Posterior cingulate gyrus (tissue), 11 donors: ENCODE results near the gene HCFC1R1.

Source experiments
- DNase-seq, 10 donors: peaks; one replicate each; pipeline versions ENCODE4 v3.0.0 to v3.0.0-alpha.2; 2020 to 2021; ENCODE audit warnings: mixed read lengths in 3 of 10
- intact Hi-C: fragments of 100-400 bp; cut with DNase I; formaldehyde crosslinking; loops from one replicate; pipeline ENCODE4 v1.15.1; 2023

Gene HCFC1R1

DNA sequence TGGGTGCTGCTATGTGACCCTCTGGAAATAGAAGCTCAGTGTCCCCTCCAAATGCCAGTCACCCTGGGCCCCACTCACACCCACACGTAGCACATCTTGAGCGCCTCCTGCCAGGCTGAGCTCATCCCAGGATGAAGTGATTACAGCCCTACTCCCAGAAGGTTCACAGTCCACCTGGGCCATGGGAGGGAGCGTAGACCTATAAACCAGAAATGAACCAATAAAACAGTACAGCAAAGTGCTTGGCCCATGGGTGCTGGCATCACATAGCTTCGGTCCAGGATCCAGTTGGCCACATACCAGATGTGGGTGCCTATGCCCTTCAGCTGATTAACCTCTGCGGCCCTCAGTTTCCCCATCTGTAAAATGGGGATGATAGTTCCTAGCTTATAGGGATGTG lies 15.2 kb upstream of the HCFC1R1 start:
- no peak for DNase-seq
- intact Hi-C loops = no loop called here

DNA sequence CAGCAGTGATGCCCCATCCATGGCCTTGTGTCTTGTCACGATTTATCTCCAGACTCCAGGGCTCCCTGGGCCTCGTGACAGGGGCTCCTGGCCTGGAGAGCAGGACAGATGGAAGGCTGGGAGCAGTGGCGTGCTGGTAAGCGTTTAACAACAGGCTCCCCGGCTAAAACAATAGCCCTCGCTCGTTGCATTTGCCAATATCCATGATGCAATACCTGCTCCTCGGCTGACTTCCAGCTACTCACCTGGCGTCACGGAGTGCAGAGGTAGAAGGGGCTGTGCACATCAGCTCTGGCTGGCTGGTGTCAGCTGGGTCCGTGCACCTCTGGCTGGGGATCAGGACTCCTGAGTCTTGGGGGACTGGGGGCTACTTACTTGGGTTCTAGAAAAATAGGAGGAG lies 14.5 kb upstream of the HCFC1R1 start:
- intact Hi-C loops = no loop called here
- no peak for DNase-seq

DNA sequence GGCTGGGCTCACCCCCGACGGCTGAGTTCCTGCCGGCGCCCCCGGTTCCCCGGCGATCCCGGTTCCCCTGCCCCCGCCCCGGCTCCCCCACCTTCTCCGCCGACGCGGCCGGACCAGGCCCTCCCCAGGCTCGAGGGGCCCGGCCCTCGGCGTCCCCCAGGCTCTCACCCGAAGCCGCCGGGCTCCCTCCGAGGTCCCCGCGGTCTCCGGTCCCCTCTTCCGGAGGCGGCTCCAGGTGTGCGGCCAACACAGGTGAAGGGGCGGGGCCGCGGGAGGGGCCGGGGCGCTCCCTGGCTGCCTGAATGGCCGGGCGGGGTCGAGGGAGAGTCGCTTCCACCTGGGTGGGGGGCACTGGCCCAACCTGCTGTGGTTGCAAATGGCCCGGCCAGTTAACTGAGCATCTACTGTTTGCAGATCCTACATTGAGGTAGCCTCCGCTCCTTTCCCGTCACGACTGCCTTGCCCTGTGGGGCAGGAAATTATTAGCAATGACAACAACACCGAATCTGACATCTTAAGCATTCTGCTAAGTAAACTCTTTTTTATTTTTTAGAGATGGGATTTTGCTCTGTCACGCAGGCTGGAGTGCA lies 13.1 kb upstream of the HCFC1R1 start, which contains the start of gene BICDL2:
TSS of gene BICDL2 (minus strand) at position 219 of the 590 bp plus-strand sequence. CDS start 1,448 bp downstream, outside the sequence.
- intact Hi-C loops = no loop called here
- no peak for DNase-seq

DNA sequence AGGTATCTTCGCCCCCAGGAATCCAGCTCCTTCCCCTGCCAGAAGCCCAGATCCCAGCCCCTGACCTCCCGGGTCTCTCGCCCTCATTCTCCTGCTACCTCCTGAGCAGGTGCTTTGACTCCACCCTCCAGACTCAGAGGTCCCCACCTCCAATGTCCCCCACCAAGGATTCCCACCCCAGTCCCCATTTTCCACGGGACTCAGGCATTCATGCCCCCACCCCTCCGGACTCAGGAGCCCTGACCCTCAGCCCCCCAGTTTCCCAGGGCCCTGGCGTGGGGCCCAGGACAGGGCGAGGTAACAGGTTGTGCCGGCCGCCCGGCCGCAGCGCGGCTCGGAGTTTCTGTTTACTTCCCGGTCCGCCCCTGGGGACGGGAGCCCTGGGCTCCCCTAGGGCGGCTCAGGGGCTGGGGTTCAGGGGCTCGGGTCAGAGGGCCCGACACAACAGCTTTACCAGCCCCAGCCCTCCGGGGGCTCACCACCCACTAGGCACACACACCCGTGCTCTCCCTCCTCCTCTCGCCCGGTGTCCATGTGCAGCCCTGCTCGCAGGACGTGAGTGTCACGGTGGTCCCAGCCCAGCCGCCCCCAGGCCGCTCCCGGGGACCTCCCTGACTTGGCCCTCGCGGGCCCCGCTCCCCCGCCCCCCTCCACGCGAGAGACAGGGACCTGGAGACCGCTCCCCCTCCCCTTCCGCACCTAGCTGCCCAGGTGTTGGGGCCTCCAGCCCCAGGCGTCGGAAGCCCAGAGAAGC lies 12.4 kb upstream of the HCFC1R1 start:
- DNase-seq = no peak
- intact Hi-C loops = no loop called here

DNA sequence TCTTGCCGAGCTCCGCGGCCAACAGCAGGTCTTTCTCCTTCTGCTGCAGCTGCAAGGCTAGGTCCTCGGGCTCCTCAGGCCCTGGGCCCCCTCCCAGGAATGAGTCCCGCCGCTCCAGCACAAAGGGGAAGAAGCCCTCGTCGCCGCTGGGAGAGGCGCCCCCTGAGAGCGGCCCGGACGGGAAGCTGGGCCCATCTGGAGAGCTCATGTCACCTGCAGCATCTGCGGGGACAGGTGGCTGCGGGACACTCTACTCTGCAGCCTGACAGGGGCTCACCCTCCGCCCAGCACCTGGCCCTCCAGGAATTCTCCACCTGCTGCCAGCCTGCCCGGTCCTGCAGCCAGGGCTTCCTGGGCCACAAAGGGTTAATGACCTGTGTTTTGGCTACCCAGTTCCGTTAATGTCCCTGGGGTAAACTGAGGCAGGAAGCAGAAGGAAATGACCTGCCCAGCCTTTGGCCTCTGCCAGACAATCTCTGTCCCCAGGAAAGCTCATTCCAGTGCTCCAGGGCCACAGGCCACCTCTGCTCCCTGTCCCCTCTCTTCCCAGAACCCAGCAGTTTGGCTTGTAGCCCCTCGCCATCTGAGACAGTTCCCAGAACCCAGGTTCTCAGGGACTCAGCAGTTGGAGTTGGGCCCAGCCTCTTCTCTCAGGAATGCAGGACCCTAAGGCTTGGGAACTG lies 11.7 kb upstream of the HCFC1R1 start:
- intact Hi-C loops = no loop called here
- DNase-seq = no peak

DNA sequence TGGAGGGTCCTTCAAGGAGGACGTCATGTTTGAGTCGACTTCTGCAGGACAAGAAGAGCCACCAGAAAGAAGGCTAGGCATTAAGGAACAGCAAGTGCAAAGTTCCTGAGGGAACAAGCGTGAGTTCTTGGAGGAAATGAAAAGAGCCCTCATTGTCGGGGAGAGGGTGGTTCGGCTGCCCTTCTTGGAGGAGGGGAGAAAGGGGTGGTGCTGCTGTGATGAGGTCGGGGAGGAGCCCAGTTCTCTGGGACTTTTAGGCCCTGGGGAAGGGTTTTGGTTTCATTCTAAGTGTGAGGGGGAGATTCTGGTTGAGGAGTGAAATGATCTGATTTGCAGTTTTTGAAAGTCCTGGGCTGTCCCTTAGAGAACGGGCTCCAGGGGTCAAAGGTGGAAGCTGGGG lies 8.9 kb upstream of the HCFC1R1 start:
- DNase-seq = no peak
- intact Hi-C loops = no loop called here

DNA sequence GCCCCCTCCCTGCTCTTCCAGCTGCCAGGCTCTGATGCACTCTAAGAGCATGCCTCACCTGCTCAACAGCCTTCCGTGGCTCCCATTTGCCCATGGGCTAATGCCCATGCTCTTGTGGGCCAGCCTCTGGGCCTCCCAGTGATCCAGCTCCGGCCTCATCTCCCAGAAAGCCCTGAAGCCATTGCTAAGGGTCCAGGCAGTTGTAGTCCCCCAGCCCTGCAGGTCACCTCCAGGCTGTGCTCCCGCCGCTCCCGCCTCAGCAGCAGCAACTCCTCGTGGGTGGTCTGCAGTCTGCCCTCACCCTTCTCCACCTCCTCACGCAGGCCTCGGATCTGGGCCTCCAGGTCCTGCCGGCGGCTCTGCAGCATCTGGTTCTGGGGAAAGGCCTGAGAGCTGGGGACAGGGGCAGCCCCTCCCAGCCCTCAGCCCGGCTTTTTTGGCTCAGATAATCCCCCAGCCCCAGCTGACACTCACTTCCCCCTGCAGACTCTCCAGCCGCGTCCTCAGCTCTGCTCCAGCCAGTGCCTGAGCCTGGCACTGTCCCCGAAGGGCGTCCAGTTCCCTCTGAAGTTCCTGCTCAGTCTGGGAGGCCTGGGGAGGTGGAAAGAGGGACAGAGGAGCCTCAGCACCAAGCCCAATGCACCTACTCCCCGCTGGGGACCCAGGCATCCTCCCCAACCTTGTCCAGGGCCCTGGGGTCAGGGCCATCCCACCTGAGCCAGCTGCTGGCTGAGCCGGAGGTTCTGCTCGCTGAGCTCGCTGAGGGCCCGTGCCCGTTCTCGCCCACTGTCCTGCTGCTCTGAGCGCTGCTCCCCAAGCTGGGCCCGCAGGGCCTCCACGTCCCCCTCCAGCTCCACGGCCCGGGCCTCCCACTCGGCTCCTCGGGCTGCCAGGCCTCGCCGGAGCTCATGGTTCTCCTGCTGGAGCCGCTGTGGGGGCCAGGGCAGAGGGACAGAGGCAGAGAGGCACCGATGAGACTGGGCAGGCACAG lies 6.8 kb upstream of the HCFC1R1 start:
- no peak for DNase-seq
- intact Hi-C loops = no loop called here

DNA sequence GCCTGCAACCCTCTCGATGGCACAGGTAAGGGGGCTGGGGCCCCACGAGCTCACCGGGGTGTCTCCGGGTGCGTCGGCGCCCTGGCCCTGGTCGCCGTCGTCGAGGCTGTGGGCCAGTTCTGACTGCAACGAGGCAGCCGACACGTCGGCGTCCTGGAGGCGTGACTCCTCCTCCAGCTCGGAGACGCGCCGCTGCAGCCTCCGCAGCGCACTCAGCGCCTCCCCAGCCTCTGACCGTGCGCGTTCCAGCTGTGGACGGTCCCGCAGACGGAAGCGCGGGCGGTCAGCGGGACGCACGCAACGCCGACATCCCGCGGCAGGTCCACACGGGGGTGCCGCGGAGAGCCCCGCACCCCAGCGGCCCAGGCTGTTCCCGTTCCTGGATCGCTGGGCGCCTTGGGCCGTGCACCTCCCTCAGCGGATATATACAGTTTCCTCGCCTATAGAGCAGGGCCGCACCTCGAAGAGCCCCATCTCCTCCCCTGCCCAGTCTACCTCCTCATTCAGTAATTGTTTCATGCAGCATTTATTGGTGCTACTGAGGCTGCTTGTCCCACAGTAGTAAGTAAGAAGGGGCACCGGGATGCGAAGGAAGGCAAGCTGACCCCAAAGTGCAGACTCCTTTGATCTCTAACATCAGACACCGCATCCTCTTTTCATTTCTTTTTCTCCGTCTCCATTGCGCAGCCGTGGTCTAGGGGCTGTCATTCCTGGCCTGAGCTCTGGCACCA lies 5.9 kb upstream of the HCFC1R1 start:
- peak in 1 of 10 donors; percentile 90 for DNase-seq
- intact Hi-C loops = no loop called here

DNA sequence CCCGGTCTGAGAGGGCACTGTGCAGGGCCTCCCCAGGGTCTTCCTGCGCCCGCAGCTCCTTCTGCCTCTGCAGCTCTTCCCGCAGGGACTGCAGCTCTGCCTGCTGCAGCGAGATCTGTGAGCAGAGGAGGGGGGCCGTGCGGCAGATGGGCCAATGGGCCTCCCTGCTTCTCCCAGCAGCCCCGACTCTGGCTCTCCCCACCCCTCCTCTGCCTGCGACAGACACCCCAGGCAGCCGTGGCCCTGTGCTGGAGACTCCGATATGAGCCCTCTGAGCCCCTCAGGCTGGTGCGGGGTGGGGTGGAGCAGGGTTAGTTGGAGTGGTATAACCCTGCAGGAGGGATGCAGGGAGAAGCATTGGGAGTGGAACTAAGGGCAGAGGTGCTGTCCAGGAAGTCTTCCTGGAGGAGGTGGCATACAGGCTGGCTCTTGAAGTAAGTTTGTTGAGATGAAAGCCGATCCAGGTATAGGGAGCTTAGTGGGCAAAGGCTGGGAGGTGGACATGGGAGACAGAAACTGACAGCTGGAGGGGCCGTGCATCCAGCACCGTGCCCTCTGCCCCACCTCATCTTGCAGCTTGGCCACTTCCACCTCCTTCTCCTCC lies 5.1 kb upstream of the HCFC1R1 start:
- DNase-seq = peak in 3 of 10 donors; percentile 3 to 88 (median 52)
- intact Hi-C loops = no loop called here

DNA sequence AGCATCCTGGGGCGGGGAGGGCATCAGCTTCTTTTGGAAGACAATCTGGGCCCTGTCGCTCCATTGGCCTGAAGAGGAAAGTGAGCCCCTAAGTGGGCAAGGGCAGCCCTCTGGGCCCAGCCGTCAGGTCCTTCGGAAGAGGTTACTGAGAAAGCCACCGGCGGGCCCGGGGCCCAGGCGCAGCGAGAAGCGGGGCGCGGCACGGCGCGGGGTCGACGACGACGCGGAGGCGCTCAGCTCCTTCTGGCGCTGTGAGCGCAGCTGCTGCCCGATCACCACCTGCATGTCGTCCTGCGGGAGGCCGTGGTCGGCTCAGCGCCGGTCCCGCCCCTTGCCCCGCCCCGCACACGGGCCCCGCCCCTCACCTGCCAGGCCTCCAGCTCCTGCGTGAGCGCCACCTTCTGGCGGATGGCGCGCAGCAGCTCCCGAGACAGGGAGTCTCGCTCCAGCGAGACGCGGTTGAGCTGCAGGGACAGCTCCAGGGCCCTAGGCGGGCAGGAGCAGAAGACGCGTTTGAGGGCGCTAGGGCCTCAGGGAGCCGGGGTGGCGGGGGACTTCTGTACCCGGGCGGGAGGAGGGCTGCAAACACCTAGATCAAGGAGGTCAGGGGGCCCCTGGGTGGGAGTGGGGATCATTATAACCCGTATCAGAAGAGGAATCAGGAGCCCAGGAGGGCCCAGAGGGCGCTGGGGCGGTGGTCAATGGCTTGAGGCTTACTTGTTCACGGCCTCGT lies 4.4 kb upstream of the HCFC1R1 start:
- peak; percentile 51 to 97 (median 85) for DNase-seq
- intact Hi-C loops = no loop called here

DNA sequence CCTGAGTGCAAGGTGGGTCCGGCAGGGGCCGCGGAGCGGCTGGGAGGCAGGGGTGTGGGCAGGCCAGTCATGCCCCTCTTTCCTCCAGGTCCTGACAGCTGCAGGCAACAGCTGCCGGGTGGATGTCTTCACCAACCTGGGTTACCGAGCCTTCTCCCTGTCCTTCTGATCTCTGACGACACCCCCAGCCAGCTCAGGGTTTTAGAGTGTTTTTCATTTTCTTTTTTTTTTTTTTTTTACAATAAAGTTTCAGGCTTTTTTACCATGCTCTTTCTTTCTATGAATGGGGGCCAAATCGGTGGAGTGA lies 3.7 kb upstream of the HCFC1R1 start:
- intact Hi-C loops = no loop called here
- DNase-seq = no peak

DNA sequence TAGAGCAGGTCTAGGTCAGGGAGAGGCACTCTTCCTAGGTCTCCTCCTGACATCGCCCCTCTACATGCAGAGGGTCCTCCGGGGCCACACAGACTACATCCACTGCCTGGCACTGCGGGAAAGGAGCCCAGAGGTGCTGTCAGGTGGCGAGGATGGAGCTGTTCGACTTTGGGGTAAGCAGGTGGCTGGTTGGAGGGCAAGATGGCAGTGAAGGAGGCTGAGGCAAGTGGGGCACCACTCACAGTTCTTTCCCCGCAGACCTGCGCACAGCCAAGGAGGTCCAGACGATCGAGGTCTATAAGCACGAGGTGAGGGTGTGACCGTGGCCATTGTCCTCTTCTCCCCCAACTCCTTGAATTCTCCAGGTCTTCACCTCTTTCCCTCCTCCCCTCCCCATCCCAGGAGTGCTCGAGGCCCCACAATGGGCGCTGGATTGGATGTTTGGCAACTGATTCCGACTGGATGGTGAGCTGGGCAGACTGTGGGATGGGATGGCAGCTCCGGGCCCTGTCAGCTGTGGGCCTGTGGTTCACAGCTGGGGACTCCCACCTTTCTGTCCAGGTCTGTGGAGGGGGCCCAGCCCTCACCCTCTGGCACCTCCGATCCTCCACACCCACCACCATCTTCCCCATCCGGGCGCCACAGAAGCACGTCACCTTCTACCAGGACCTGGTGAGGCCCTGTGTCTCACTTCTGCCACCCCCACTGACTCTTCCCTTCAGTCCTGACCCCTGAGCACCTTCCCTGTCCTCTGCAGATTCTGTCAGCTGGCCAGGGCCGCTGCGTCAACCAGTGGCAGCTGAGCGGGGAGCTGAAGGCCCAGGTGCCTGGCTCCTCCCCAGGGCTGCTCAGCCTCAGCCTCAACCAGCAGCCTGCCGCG lies 3.1 kb upstream of the HCFC1R1 start:
- intact Hi-C loops = no loop called here
- peak in 1 of 10 donors; percentile 63 for DNase-seq

DNA sequence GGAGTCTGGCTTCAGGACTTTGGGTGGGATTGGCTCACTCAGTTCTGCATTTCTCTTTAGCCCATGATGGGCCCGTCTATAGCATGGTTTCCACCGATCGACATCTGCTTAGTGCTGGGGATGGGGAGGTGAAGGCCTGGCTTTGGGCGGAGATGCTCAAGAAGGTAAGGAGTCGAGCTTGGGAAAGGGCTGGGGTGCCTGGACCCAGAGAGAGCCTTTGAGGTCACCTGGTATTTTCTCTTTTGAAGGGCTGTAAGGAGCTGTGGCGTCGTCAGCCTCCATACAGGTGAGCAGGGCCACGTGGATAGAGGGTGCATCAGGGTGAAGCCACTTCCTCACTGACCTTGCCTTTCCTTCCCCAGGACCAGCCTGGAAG lies 2.2 kb upstream of the HCFC1R1 start:
- DNase-seq = no peak
- intact Hi-C loops = no loop called here

DNA sequence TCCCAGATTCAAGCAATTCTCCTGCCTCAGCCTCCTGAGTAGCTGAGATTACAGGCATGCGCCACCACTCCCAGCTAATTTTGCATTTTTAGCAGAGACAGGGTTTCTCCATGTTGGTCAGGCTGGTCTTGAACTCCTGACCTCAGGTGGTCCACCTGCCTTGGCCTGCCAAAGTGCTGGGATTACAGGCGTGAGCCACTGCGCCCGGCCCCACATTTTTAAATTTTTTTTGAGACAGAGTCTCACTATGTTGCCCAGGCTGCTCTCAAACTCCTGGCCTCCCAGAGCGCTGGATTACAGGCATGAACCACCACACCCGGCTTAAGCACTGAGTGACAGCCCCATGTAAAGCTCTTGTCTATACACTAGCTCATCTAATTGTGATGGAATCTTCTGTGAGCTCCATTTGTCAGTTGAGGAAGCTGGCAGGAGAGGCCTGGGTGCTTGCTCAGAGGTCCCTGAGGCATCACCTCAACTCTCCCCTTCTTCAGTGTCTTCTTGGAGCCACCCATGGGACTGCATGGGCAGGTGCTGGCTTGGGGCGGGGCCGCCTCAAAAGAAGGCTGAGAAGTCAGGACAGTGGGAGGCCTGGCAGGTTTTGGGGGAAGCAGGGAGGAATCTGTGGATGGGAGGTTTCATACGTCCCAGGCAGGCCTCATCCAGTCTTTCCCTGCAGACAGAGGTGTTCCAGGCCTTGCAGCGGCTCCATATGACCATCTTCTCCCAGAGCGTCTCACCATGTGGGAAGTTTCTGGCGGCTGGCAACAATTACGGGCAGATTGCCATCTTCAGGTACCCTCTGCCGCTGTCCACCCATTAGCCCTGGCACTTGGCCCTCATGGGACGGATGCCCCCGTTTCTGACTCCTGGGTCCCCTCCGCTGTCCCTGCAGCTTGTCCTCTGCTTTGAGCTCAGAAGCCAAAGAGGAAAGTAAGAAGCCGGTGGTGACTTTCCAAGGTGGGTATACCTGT lies 1.6 kb upstream of the HCFC1R1 start:
- DNase-seq = no peak

DNA sequence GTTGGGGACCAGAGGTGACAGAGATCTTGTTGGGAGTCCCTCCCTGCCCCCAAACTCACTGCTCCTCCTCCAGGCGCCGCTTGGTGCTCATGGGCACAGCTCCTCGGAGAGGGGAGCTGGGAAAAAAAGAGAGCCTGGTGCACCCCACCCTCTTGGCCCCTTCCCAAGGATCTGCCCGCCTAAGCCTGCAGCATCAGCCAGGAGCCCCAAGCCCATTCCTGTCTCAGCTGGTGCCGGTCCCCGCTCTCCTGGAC lies 400 bp downstream of the HCFC1R1 start:
- intact Hi-C loops = no loop called here

More for the DNA sequence above, 1.6 kb upstream of the HCFC1R1 start:
- intact Hi-C loops = no loop called here

DNA sequence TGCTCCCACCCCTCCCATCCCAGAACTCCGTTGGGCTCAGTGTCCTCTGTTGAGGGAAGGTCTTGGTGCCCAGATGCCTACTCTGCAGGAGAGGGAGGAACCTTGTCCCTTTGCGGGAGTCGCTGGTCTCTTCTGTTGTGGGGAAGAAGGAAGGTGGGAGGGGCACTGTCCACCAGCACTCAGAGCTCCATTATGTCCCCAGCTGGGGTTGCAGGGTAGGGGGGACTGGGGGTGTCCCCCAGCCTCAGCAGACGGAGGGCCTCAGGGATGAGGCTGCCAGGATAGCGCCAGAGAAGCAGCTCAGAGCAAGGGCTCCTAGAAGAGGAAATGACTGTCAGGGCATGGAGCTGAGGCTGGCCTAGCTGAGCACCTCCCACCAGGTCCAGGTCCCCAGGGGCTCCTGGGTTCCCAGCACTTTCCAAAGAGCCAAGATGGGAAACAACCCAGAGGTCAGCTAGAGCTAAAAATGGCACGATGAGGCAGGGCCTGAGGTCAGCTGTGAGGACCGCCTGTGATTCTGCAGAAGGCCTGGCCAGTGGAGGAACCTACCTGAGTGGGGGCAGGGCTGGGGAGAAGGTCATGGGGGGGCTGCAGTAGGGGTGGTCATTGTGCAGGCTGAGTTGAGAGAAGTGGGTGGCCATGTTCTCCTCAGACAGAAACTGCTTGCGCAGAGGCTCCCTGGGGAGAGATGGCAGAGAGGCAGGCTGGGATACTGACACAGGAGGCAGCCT lies 893 bp downstream of the HCFC1R1 start:
- peak in 1 of 10 donors; percentile 64 for DNase-seq
- intact Hi-C loops = no loop called here

More for the DNA sequence above, 400 bp downstream of the HCFC1R1 start:
- DNase-seq = peak in 6 of 10 donors; percentile 35 to 91 (median 50)
